Measurements from ENCODE around the gene TTC28.

GRCh38 chr22:27947448-27947847, 732.2 kb downstream of the TTC28 start:
- TF ChIP-seq POLR2A (IDR thresholded peaks at IDR 0.05) (no peak), CTCF (IDR thresholded peaks at IDR 0.05) (no peak)

All from uterus (tissue), 2 donors.